Adrenal gland (tissue), 12 donors: Measurements from ENCODE around the gene ATP4A. TPM values are rescaled to one million over a fixed set of nuclear protein-coding genes. Genes with fewer than 3 reads are reported as not detected.

ENCODE experiments used
- DNase-seq, 7 donors: peaks; one replicate each; pipeline ENCODE4 v3.0.0-alpha.2; 2019 to 2020
- H3K27ac ChIP-seq, 5 donors: fragments of 200-600 bp; sonication (generic) in 4 of 5; 1 replicate in 3 of 5; 2 replicates in 2 of 5; pipeline versions ENCODE4 v1.5.1 to v1.8.0; 2016 to 2020; ENCODE audit warnings: mild to moderate bottlenecking in 1 of 5
- H3K27me3 ChIP-seq: fragments of 200-600 bp; 2 replicates; pipeline ENCODE4 v1.8.0; 2021
- H3K36me3 ChIP-seq, 2 donors: fragments of 200-600 bp; replicated peaks in 1 of 2; 1 replicate in 1 of 2; 2 replicates in 1 of 2; pipeline versions ENCODE4 v1.5.1 to v1.8.0; 2018 to 2022
- H3K4me1 ChIP-seq, 2 donors: fragments of 200-600 bp; replicated peaks in 1 of 2; 1 replicate in 1 of 2; 2 replicates in 1 of 2; pipeline versions ENCODE4 v1.5.1 to v1.8.0; 2018 to 2021
- H3K4me3 ChIP-seq, 4 donors: fragments of 200-600 bp; sonication (generic) in 3 of 4; one replicate each; pipeline ENCODE4 v1.5.1; 2016 to 2018
- H3K9me3 ChIP-seq, 3 donors: fragments of 200-600 bp; sonication (generic) in 1 of 3; replicated peaks in 1 of 3; 1 replicate in 2 of 3; 2 replicates in 1 of 3; pipeline versions ENCODE4 v1.5.1 to v1.8.0; 2016 to 2021
- CTCF ChIP-seq, 6 experiments: fragments of 450-650 bp in 4 of 6; fragments of 200-600 bp in 2 of 6; sonication (generic) in 1 of 6; IDR thresholded peaks; 1 replicate in 5 of 6; 2 replicates in 1 of 6; pipeline versions ENCODE4 v1.5.1 to v1.8.0; 2016 to 2021; ENCODE audit warnings: antibody characterized with exemption in 6 of 6, mild to moderate bottlenecking in 2 of 6, moderate library complexity in 1 of 6
- POLR2A ChIP-seq, 2 donors: fragments of 450-650 bp; IDR thresholded peaks; one replicate each; pipeline ENCODE4 v1.6.1; 2017; ENCODE audit warnings: antibody characterized with exemption in 2 of 2, mild to moderate bottlenecking in 2 of 2, moderate library complexity in 1 of 2
- WGBS, 4 donors: extraction: QIAGEN DNeasy Blood & Tissue Kit in 2 of 4; methylation state at CpG; one replicate each; pipeline versions ENCODE4 v1.1.5 to v1.1.7; 2013 to 2017; 5-methylcytosine and 5-hydroxymethylcytosine counted together
- intact Hi-C, 2 donors: fragments of 100-400 bp; cut with DNase I; formaldehyde crosslinking; loops; one replicate each; pipeline versions ENCODE4 v1.14.1 to v1.15.0; 2022 to 2023
- polyA plus RNA-seq, 3 donors: library from polyadenylated mRNA; stranded (reverse); fragments of 200-250 nt in 2 of 3; fragments of 350-450 nt in 1 of 3; fragmentation: Illumina TruSeq in 1 of 3; extraction: RNeasy Lipid Tissue Mini Kit (QIAGEN cat#74804) in 1 of 3; gene quantifications; one replicate each; pipeline ENCODE4 v1.2.3, GENCODE V29; 2013 to 2014
- total RNA-seq, 9 donors: library from RNA; depleted of rRNA in 4 of 9; stranded (reverse); fragments of >200 nt in 4 of 9; fragments of 120-200 nt in 1 of 9; fragmentation: NEBNext Ultra II Directional in 1 of 9; extraction: Animal tissue kit (Norgen Biotek cat#: 25700) in 1 of 9; gene quantifications; one replicate each; pipeline versions ENCODE4 v1.1.0 to v1.2.4, GENCODE V29; 2013 to 2023
- donor health status: healthy with polysubstance abuse.
- donor health status: Bipolar disorder and iron deficiency.
- donor health status: DM: yes; HTN: yes; CAD: no.
- donor health status: DM: no; HTN: no; CAD: no.
- donor health status: DM: no; HTN: no; CAD: no.
- donor health status: DM: yes; HTN: yes; CAD: no.

ATP4A gene
- total and polyA plus RNA-seq, 12 donors = 2.2 to 63.5 (median 7.5) TPM

- intact Hi-C loops = no loop called here
- Histone ChIP-seq H3K27ac (no peak overlapping the region), H3K36me3 (no peaks in the 10 kb centered on the region), H3K9me3 (no peaks in the 10 kb centered on the region), H3K27me3 (no peaks in the 10 kb centered on the region), H3K4me1 (peaks cover 15 to 19% of the 10 kb centered on the region in 2 donors), H3K4me3 (no peak overlapping the region)
- TF ChIP-seq POLR2A (IDR thresholded peaks at IDR 0.05) (no peak), CTCF (IDR thresholded peaks at IDR 0.05) (no peak)
- peak in 1 of 7 donors; percentile 12 for DNase-seq
- 89 to 91% (median 90%) methylated on average over 6 to 7 of the region's 7 CpGs for WGBS, 4 donors
These were observed 3.3 kb upstream of the ATP4A start for GRCh38 chr19:35566738-35567137.

GRCh38 chr19:35565016-35565856 lies 1.8 kb upstream of the ATP4A start:
- H3K27me3 ChIP-seq = no peaks in the 10 kb centered on the region
- intact Hi-C loops = no loop called here
- H3K36me3 ChIP-seq = no peaks in the 10 kb centered on the region
- no peak for TF ChIP-seq CTCF (IDR thresholded peaks at IDR 0.05)
- TF ChIP-seq POLR2A (IDR thresholded peaks at IDR 0.05) = no peak
- WGBS, 4 donors = 50 to 67% (median 53%) methylated on average over 10 to 12 of the region's 12 CpGs
- no peaks in the 10 kb centered on the region for H3K9me3 ChIP-seq
- no peak overlapping the region for H3K4me3 ChIP-seq
- peak in 3 of 7 donors; percentile 40 to 60 (median 42) for DNase-seq
- peaks cover 15 to 17% of the 10 kb centered on the region in 2 donors for H3K4me1 ChIP-seq
- peak overlapping the region in 2 of 5 donors; percentile 5 to 40 for H3K27ac ChIP-seq

GRCh38 chr19:35562776-35563175 lies 682 bp downstream of the ATP4A start:
- Histone ChIP-seq H3K4me1 (peaks cover 6 to 10% of the 10 kb centered on the region in 2 donors), H3K36me3 (no peaks in the 10 kb centered on the region), H3K27ac (no peak overlapping the region), H3K27me3 (no peaks in the 10 kb centered on the region), H3K9me3 (no peaks in the 10 kb centered on the region), H3K4me3 (no peak overlapping the region)
- DNase-seq = peak in 1 of 7 donors; percentile 11
- intact Hi-C loops = no loop called here
- WGBS, 4 donors = 52 to 65% (median 63%) methylated on average over 2 of the region's 2 CpGs
- TF ChIP-seq POLR2A (IDR thresholded peaks at IDR 0.05) = no peak
- no peak for TF ChIP-seq CTCF (IDR thresholded peaks at IDR 0.05)

GRCh38 chr19:35562336-35562735 lies 1.1 kb downstream of the ATP4A start:
- Histone ChIP-seq H3K9me3 (no peaks in the 10 kb centered on the region), H3K4me1 (peaks cover 6 to 10% of the 10 kb centered on the region in 2 donors), H3K27me3 (no peaks in the 10 kb centered on the region), H3K27ac (no peak overlapping the region), H3K4me3 (no peak overlapping the region), H3K36me3 (no peaks in the 10 kb centered on the region)
- WGBS, 4 donors = 57 to 79% (median 77%) methylated on average over 11 to 17 of the region's 17 CpGs
- TF ChIP-seq POLR2A (IDR thresholded peaks at IDR 0.05) (no peak), CTCF (IDR thresholded peaks at IDR 0.05) (no peak)
- intact Hi-C loops = no loop called here
- no peak for DNase-seq
